HG02970 (cell line): ENCODE results near the gene LCT.
A peak's percentile ranks its signal among the peaks of the same experiment; 100 is the strongest.
"Not testable (repeated sequence)": the region's sequence is repeated elsewhere in the genome, so short reads cannot be mapped to it uniquely, and the experiment has no call there.

Experiments
- ATAC-seq: cut with Tn5 transposase; IDR thresholded peaks from one replicate; pipeline ENCODE4 v1.9.1; 2021; ENCODE audit warnings: mild to moderate bottlenecking, moderate library complexity, moderate number of reproducible peaks; ENCODE audit not compliant: unreplicated experiment, low FRiP score

Gene LCT

GRCh38 chr2:135836596-135837270 lies at the start of gene LCT:
LCT (minus strand) TSS chr2:135837184; CDS start chr2:135837169, 15 bp downstream.
- no peak for ATAC-seq

GRCh38 chr2:135885709-135886108 lies 48.7 kb upstream of the LCT start:
- ATAC-seq: no peak

- ATAC-seq: no peak
These were observed 45.4 kb upstream of the LCT start for GRCh38 chr2:135882415-135882814.

GRCh38 chr2:135876770-135877169 lies 39.8 kb upstream of the LCT start:
- not testable (repeated sequence) for ATAC-seq

- peak; percentile 93 for ATAC-seq
These were observed 39.2 kb upstream of the LCT start, which contains the start of gene MCM6 for GRCh38 chr2:135876066-135876711. MCM6 (minus strand) TSS chr2:135876443; CDS start chr2:135876365, 78 bp downstream.

GRCh38 chr2:135875491-135876065 lies 38.6 kb upstream of the LCT start:
- ATAC-seq: peak; percentile 30

- no peak for ATAC-seq
These were observed 37.9 kb upstream of the LCT start for GRCh38 chr2:135874777-135875365.

GRCh38 chr2:135870571-135870970 lies 33.6 kb upstream of the LCT start:
- no peak for ATAC-seq

- ATAC-seq: no peak
These were observed 26.2 kb upstream of the LCT start for GRCh38 chr2:135863233-135863632.

- ATAC-seq: no peak
These were observed 25.7 kb upstream of the LCT start for GRCh38 chr2:135862718-135863117.

GRCh38 chr2:135853401-135853800 lies 16.4 kb upstream of the LCT start:
- no peak for ATAC-seq

- no peak for ATAC-seq
These were observed 14.9 kb upstream of the LCT start for GRCh38 chr2:135851858-135852257.

GRCh38 chr2:135850892-135851668 lies 14.1 kb upstream of the LCT start:
- no peak for ATAC-seq

GRCh38 chr2:135849087-135849486 lies 12.1 kb upstream of the LCT start:
- ATAC-seq: no peak

GRCh38 chr2:135845997-135846396 lies 9.0 kb upstream of the LCT start:
- no peak for ATAC-seq

- ATAC-seq: no peak
These were observed 8.3 kb upstream of the LCT start for GRCh38 chr2:135845257-135845656.

GRCh38 chr2:135844301-135844895 lies 7.4 kb upstream of the LCT start:
- ATAC-seq: no peak

GRCh38 chr2:135843671-135844070 lies 6.7 kb upstream of the LCT start:
- ATAC-seq: no peak

- no peak for ATAC-seq
These were observed 3.6 kb upstream of the LCT start for GRCh38 chr2:135840601-135841000.

GRCh38 chr2:135839713-135840112 lies 2.7 kb upstream of the LCT start:
- ATAC-seq: no peak
